Liver (tissue), 9 donors: Measurements from ENCODE around the gene CD36. TPM values are rescaled to one million over a fixed set of nuclear protein-coding genes. Genes with fewer than 3 reads are reported as not detected.

ENCODE experiments used
- DNase-seq: peaks from one replicate; pipeline ENCODE4 v3.0.0-alpha.2; 2017; ENCODE audit warnings: low spot score
- H3K27ac ChIP-seq, 2 donors: one replicate each; pipeline ENCODE4 v1.7.0; 2013; ENCODE audit warnings: inconsistent platforms in 2 of 2, low read length in 2 of 2, control low read depth in 1 of 2, low read depth in 1 of 2, mild to moderate bottlenecking in 1 of 2
- H3K27me3 ChIP-seq, 4 donors: one replicate each; pipeline versions ENCODE4 v1.6.1 to v1.7.0; 2013; ENCODE audit warnings: low read length in 3 of 4, inconsistent platforms in 1 of 4, mild to moderate bottlenecking in 1 of 4, moderate library complexity in 1 of 4; ENCODE audit not compliant: control insufficient read depth in 4 of 4, insufficient read depth in 4 of 4
- H3K36me3 ChIP-seq, 4 donors: one replicate each; pipeline versions ENCODE4 v1.6.1 to v1.7.0; 2013; ENCODE audit warnings: low read length in 3 of 4, mild to moderate bottlenecking in 3 of 4, low read depth in 1 of 4, moderate library complexity in 1 of 4; ENCODE audit not compliant: control insufficient read depth in 4 of 4, insufficient read depth in 3 of 4
- H3K4me1 ChIP-seq, 4 donors: one replicate each; pipeline versions ENCODE4 v1.6.1 to v1.7.0; 2013; ENCODE audit warnings: low read length in 3 of 4, mild to moderate bottlenecking in 3 of 4, moderate library complexity in 1 of 4; ENCODE audit not compliant: control insufficient read depth in 4 of 4, insufficient read depth in 4 of 4
- H3K4me3 ChIP-seq, 3 donors: one replicate each; pipeline versions ENCODE4 v1.6.1 to v1.7.0; 2013; ENCODE audit warnings: low read length in 3 of 3, control low read depth in 1 of 3, low read depth in 1 of 3, mild to moderate bottlenecking in 1 of 3
- H3K9ac ChIP-seq, 2 donors: one replicate each; pipeline ENCODE4 v1.7.0; 2013; ENCODE audit warnings: low read length in 2 of 2, mild to moderate bottlenecking in 2 of 2, moderate library complexity in 2 of 2, control low read depth in 1 of 2, low read depth in 1 of 2
- H3K9me3 ChIP-seq, 4 donors: one replicate each; pipeline versions ENCODE4 v1.6.1 to v1.7.0; 2013; ENCODE audit warnings: low read length in 3 of 4; ENCODE audit not compliant: control insufficient read depth in 4 of 4
- ATF3 ChIP-seq: IDR thresholded peaks from 2 replicates; pipeline ENCODE4 v1.6.1; 2016; ENCODE audit warnings: antibody characterized with exemption
- EGR1 ChIP-seq, 2 donors: IDR thresholded peaks; 2 replicates each; pipeline ENCODE4 v1.6.1; 2016 to 2018; ENCODE audit warnings: antibody characterized with exemption in 2 of 2, low read depth in 2 of 2
- FOXA1 ChIP-seq: IDR thresholded peaks from 2 replicates; pipeline ENCODE4 v1.6.1; 2016; ENCODE audit warnings: antibody characterized with exemption
- FOXA2 ChIP-seq: IDR thresholded peaks from 2 replicates; pipeline ENCODE4 v1.6.1; 2016; ENCODE audit warnings: antibody characterized with exemption
- GABPA ChIP-seq, 2 donors: IDR thresholded peaks in 1 of 2; conservative IDR thresholded peaks in 1 of 2; 2 replicates each; pipeline ENCODE4 v1.6.1; 2016; ENCODE audit warnings: antibody characterized with exemption in 2 of 2, mild to moderate bottlenecking in 1 of 2, moderate library complexity in 1 of 2
- HNF4A ChIP-seq, 2 donors: conservative IDR thresholded peaks; 2 replicates each; pipeline ENCODE4 v1.6.1; 2016; ENCODE audit warnings: antibody characterized with exemption in 2 of 2, mild to moderate bottlenecking in 2 of 2
- HNF4G ChIP-seq: IDR thresholded peaks from 2 replicates; pipeline ENCODE4 v1.6.1; 2016; ENCODE audit warnings: antibody characterized with exemption
- JUND ChIP-seq, 2 donors: IDR thresholded peaks; 2 replicates each; pipeline ENCODE4 v1.6.1; 2016; ENCODE audit warnings: antibody characterized with exemption in 2 of 2
- NR2F2 ChIP-seq: IDR thresholded peaks from 2 replicates; pipeline ENCODE4 v1.6.1; 2016; ENCODE audit warnings: antibody characterized with exemption
- RAD21 ChIP-seq, 2 donors: IDR thresholded peaks; 2 replicates each; pipeline ENCODE4 v1.6.1; 2016; ENCODE audit warnings: antibody characterized with exemption in 2 of 2, mild to moderate bottlenecking in 2 of 2
- RXRA ChIP-seq, 2 donors: IDR thresholded peaks; 2 replicates each; pipeline ENCODE4 v1.6.1; 2017 to 2018; ENCODE audit warnings: antibody characterized with exemption in 2 of 2, mild to moderate bottlenecking in 1 of 2
- SP1 ChIP-seq: IDR thresholded peaks from 2 replicates; pipeline ENCODE4 v1.6.1; 2018; ENCODE audit warnings: antibody characterized with exemption, mild to moderate bottlenecking
- TAF1 ChIP-seq: conservative IDR thresholded peaks from 2 replicates; pipeline ENCODE4 v1.6.1; 2016; ENCODE audit warnings: antibody characterized with exemption, mild to moderate bottlenecking
- YY1 ChIP-seq: IDR thresholded peaks from 2 replicates; pipeline ENCODE4 v1.6.1; 2016; ENCODE audit warnings: antibody characterized with exemption, mild to moderate bottlenecking
- WGBS: extraction: QIAGEN DNeasy Blood & Tissue Kit; methylation state at CpG from one replicate; pipeline ENCODE4 v1.1.7; 2013; 5-methylcytosine and 5-hydroxymethylcytosine counted together
- polyA plus RNA-seq, 2 donors: library from polyadenylated mRNA; stranded (reverse) in 1 of 2; unstranded in 1 of 2; fragments of 200-250 nt in 1 of 2; fragments of >200 nt in 1 of 2; fragmentation: Nextera tagmentation in 1 of 2; extraction: Ambion mirVana in 1 of 2; gene quantifications; one replicate each; pipeline versions ENCODE4 v1.2.1 to v1.2.3, GENCODE V29; 2013 to 2015
- total RNA-seq, 2 donors: library from RNA; depleted of rRNA; stranded (reverse); fragments of >200 nt; gene quantifications; one replicate each; pipeline ENCODE4 v1.2.3, GENCODE V29; 2014
- TF ChIP-seq, protein P1 (sequence below): IDR thresholded peaks from 2 replicates; pipeline ENCODE4 v1.6.1; 2016; ENCODE audit warnings: antibody characterized with exemption
- TF ChIP-seq, protein P2 (sequence below): fragments of 150-350 bp; IDR thresholded peaks from 2 replicates; pipeline ENCODE4 v1.5.1; 2017; ENCODE audit warnings: improper control_type of control experiment, low read depth, low read length; ENCODE audit not compliant: missing input control
- TF ChIP-seq, protein P3 (sequence below): IDR thresholded peaks from 2 replicates; pipeline ENCODE4 v1.6.1; 2016; ENCODE audit warnings: antibody characterized with exemption, mild to moderate bottlenecking
- TF ChIP-seq, protein P4 (sequence below): IDR thresholded peaks from 2 replicates; pipeline ENCODE4 v1.6.1; 2016; ENCODE audit warnings: antibody characterized with exemption
- donor health status: healthy.
- donor health status: healthy.
- donor health status: healthy.
- donor health status: healthy.
- donor health status: healthy.

CD36 gene
- total and polyA plus RNA-seq, 4 donors = 21.6 to 597 (median 54.5) TPM

- H3K9ac ChIP-seq = no peak overlapping the region
- H3K36me3 ChIP-seq = peaks cover 0 to 5% (median 0%) of the 10 kb centered on the region in 4 donors
- H3K27ac ChIP-seq = no peak overlapping the region
- 88% methylated on average over 1 of the region's 1 CpG for WGBS
- DNase-seq = no peak
- no peak for TF ChIP-seq TAF1
- TF ChIP-seq, protein P1, sequence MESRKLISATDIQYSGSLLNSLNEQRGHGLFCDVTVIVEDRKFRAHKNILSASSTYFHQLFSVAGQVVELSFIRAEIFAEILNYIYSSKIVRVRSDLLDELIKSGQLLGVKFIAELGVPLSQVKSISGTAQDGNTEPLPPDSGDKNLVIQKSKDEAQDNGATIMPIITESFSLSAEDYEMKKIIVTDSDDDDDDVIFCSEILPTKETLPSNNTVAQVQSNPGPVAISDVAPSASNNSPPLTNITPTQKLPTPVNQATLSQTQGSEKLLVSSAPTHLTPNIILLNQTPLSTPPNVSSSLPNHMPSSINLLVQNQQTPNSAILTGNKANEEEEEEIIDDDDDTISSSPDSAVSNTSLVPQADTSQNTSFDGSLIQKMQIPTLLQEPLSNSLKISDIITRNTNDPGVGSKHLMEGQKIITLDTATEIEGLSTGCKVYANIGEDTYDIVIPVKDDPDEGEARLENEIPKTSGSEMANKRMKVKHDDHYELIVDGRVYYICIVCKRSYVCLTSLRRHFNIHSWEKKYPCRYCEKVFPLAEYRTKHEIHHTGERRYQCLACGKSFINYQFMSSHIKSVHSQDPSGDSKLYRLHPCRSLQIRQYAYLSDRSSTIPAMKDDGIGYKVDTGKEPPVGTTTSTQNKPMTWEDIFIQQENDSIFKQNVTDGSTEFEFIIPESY = no peak
- no peak overlapping the region for H3K4me3 ChIP-seq
- H3K4me1 ChIP-seq = peaks cover 0 to 4% (median 0%) of the 10 kb centered on the region in 4 donors
- no peaks in the 10 kb centered on the region for H3K27me3 ChIP-seq
- H3K9me3 ChIP-seq = no peaks in the 10 kb centered on the region
Observed at GRCh38 chr7:80675090-80675489, 36.6 kb downstream of the CD36 start.

GRCh38 chr7:80676404-80676803, 38.0 kb downstream of the CD36 start:
- no peak overlapping the region for H3K27ac ChIP-seq
- no peaks in the 10 kb centered on the region for H3K9me3 ChIP-seq
- DNase-seq = no peak
- H3K4me3 ChIP-seq = no peak overlapping the region
- 96% methylated on average over 2 of the region's 2 CpGs for WGBS
- TF ChIP-seq, protein P2, sequence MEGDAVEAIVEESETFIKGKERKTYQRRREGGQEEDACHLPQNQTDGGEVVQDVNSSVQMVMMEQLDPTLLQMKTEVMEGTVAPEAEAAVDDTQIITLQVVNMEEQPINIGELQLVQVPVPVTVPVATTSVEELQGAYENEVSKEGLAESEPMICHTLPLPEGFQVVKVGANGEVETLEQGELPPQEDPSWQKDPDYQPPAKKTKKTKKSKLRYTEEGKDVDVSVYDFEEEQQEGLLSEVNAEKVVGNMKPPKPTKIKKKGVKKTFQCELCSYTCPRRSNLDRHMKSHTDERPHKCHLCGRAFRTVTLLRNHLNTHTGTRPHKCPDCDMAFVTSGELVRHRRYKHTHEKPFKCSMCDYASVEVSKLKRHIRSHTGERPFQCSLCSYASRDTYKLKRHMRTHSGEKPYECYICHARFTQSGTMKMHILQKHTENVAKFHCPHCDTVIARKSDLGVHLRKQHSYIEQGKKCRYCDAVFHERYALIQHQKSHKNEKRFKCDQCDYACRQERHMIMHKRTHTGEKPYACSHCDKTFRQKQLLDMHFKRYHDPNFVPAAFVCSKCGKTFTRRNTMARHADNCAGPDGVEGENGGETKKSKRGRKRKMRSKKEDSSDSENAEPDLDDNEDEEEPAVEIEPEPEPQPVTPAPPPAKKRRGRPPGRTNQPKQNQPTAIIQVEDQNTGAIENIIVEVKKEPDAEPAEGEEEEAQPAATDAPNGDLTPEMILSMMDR = no peak
- TF ChIP-seq FOXA1 (no peak), FOXA2 (no peak), GABPA (IDR thresholded peaks at IDR 0.05 in 1 of 2, conservative IDR thresholded peaks at IDR 0.05 in 1 of 2) (no peak), RAD21 (IDR thresholded peaks at IDR 0.05) (no peak), HNF4A (conservative IDR thresholded peaks at IDR 0.05) (no peak), TAF1 (no peak), YY1 (no peak), RXRA (IDR thresholded peaks at IDR 0.05) (no peak), SP1 (no peak), ATF3 (no peak), EGR1 (IDR thresholded peaks at IDR 0.05; ENCODE audit: low read depth in 2 of 2) (no peak), NR2F2 (no peak), JUND (IDR thresholded peaks at IDR 0.05) (no peak), HNF4G (no peak)
- TF ChIP-seq, protein P3, sequence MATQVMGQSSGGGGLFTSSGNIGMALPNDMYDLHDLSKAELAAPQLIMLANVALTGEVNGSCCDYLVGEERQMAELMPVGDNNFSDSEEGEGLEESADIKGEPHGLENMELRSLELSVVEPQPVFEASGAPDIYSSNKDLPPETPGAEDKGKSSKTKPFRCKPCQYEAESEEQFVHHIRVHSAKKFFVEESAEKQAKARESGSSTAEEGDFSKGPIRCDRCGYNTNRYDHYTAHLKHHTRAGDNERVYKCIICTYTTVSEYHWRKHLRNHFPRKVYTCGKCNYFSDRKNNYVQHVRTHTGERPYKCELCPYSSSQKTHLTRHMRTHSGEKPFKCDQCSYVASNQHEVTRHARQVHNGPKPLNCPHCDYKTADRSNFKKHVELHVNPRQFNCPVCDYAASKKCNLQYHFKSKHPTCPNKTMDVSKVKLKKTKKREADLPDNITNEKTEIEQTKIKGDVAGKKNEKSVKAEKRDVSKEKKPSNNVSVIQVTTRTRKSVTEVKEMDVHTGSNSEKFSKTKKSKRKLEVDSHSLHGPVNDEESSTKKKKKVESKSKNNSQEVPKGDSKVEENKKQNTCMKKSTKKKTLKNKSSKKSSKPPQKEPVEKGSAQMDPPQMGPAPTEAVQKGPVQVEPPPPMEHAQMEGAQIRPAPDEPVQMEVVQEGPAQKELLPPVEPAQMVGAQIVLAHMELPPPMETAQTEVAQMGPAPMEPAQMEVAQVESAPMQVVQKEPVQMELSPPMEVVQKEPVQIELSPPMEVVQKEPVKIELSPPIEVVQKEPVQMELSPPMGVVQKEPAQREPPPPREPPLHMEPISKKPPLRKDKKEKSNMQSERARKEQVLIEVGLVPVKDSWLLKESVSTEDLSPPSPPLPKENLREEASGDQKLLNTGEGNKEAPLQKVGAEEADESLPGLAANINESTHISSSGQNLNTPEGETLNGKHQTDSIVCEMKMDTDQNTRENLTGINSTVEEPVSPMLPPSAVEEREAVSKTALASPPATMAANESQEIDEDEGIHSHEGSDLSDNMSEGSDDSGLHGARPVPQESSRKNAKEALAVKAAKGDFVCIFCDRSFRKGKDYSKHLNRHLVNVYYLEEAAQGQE = no peak
- TF ChIP-seq, protein P1 = no peak
- TF ChIP-seq, protein P4, sequence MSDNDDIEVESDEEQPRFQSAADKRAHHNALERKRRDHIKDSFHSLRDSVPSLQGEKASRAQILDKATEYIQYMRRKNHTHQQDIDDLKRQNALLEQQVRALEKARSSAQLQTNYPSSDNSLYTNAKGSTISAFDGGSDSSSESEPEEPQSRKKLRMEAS = no peak
- H3K27me3 ChIP-seq = no peaks in the 10 kb centered on the region
- peaks cover 0 to 5% (median 0%) of the 10 kb centered on the region in 4 donors for H3K36me3 ChIP-seq
- H3K4me1 ChIP-seq = peaks cover 0 to 4% (median 0%) of the 10 kb centered on the region in 4 donors
- no peak overlapping the region for H3K9ac ChIP-seq
